Measurements from ENCODE around the gene OSBPL6. TPM values are rescaled to one million over a fixed set of nuclear protein-coding genes. Genes with fewer than 3 reads are reported as not detected.
"Not testable (repeated sequence)": the region's sequence is repeated elsewhere in the genome, so short reads cannot be mapped to it uniquely, and the experiment has no call there.

Gene OSBPL6
- total RNA-seq, 1 donor from 2014 or later: 6.4 TPM

DNA sequence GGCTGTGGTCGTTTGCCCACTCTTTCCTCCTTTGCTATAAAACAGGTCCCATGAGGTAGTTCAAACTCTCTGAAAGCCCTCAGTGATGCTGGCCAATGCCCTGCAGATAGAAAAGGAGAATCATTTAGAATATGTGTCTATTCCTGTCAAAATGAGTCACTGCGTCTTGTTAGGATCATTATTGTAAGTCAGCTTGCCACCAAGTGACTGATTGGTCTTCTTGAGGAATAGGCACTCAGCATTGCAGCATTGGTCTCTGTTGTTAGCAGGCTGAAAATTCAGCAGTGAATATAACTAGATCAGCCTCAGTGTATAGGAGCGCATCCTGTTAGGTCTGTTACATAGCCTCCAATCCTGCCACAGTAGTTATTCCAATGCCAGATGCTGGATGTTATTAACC, 227.8 kb downstream of the OSBPL6 start:
- DNase-seq: no peak
- H3K4me1 ChIP-seq: no peaks in the 10 kb centered on the region
- intact Hi-C loops (cut with micrococcal nuclease): no loop called here
- no peak overlapping the region for H3K27ac ChIP-seq (replicated peaks)
- peaks cover 23% of the 10 kb centered on the region for H3K9me3 ChIP-seq (replicated peaks)
- TF ChIP-seq CTCF (IDR thresholded peaks at IDR 0.05; ENCODE audit: borderline replicate concordance): no peak
- H3K36me3 ChIP-seq: peaks cover 12% of the 10 kb centered on the region
- no peaks in the 10 kb centered on the region for H3K27me3 ChIP-seq (ENCODE audit: low read depth)
- no peak overlapping the region for H3K4me3 ChIP-seq

DNA sequence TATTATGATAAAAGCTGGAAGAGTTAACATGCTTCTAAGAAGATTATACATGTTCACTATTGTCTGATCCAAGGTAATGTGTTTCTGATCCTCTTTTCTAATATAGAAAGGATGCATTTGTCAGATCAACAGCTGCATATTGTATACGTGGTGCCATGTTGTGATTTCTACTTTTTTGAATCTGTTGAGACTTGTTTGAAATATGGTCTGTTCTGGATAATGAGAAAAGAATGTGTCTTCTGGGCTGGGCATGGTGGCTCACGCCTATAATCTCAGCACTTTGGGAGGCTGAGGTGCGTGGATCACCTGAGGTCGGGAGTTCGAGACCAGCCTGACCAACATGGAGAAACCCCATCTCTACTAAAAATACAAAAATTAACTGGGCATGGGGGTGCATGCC, 229.4 kb downstream of the OSBPL6 start:
- DNase-seq; intact Hi-C loops (cut with micrococcal nuclease); H3K4me1 ChIP-seq; H3K27ac ChIP-seq (replicated peaks); H3K27me3 ChIP-seq (ENCODE audit: low read depth); H3K4me3 ChIP-seq: not testable (repeated sequence)
- Histone ChIP-seq H3K36me3 (peaks cover 26% of the 10 kb centered on the region), H3K9me3 (replicated peaks) (peaks cover 23% of the 10 kb centered on the region)

DNA sequence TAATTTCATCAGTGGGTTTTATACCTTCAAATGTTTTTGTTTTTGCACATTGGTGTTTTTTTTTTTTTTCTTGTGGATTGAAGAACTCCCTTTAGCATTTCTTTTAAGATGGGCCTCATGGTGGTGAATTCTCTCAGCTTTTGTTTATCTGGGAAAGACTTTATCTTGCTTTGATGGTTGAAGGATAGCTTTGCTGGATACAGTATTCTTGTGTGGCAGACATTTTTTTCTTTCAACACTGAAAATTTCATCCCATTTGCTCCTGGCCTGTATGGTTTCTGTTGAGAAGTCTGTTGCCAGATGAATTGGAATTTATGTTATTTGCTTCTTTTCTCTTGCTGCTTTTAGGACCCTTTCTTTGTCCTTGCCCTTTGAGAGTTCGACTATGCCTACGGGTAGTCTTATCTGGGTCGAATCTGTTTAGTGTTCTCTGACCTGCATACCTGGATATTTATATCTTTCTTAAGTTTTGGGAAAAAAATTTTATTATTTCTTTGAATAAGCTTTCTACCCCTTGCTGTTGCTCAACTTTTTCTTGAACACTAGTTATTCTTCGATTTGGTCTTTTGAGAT, 231.0 kb downstream of the OSBPL6 start:
- peaks cover 23% of the 10 kb centered on the region for H3K9me3 ChIP-seq (replicated peaks)
- no peaks in the 10 kb centered on the region for H3K27me3 ChIP-seq (ENCODE audit: low read depth)
- intact Hi-C loops (cut with micrococcal nuclease): no loop called here
- no peak overlapping the region for H3K4me3 ChIP-seq
- DNase-seq: no peak
- peaks cover 42% of the 10 kb centered on the region for H3K36me3 ChIP-seq
- H3K27ac ChIP-seq (replicated peaks): no peak overlapping the region
- TF ChIP-seq CTCF (IDR thresholded peaks at IDR 0.05; ENCODE audit: borderline replicate concordance): no peak
- H3K4me1 ChIP-seq: no peaks in the 10 kb centered on the region

DNA sequence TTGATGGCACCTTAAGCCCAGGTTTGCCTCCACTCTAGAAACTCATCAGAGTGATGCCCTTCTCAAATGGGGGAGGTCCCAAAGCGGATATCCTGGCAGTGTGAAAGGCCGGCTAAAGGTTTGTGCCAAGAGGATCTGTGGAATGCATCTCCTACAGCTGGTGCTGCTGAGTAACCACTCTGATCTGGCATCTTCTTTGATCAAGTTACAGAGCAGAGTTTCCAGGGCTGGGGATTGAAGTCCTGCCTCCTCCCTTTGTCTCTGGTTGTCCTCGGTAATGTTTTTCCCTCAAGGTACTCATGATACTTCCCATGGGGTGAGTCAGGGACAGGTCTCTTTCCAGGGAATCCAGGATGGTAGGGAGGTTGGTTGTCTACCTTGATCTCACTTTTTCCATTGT, 232.1 kb downstream of the OSBPL6 start:
- Histone ChIP-seq H3K36me3 (peaks cover 50% of the 10 kb centered on the region), H3K4me1 (no peaks in the 10 kb centered on the region), H3K9me3 (replicated peaks) (peaks cover 23% of the 10 kb centered on the region), H3K4me3 (no peak overlapping the region), H3K27me3 (ENCODE audit: low read depth) (no peaks in the 10 kb centered on the region), H3K27ac (replicated peaks) (no peak overlapping the region)
- intact Hi-C loops (cut with micrococcal nuclease): no loop called here
- DNase-seq: no peak
- TF ChIP-seq CTCF (IDR thresholded peaks at IDR 0.05; ENCODE audit: borderline replicate concordance): no peak

GRCh38 chr2:178427458-178427857, 233.1 kb downstream of the OSBPL6 start:
- H3K27me3 ChIP-seq (ENCODE audit: low read depth): no peaks in the 10 kb centered on the region
- no peak for DNase-seq
- H3K4me1 ChIP-seq: no peaks in the 10 kb centered on the region
- H3K36me3 ChIP-seq: peaks cover 60% of the 10 kb centered on the region
- H3K9me3 ChIP-seq (replicated peaks): peaks cover 23% of the 10 kb centered on the region
- intact Hi-C loops (cut with micrococcal nuclease): no loop called here
- no peak overlapping the region for H3K27ac ChIP-seq (replicated peaks)
- no peak overlapping the region for H3K4me3 ChIP-seq
- TF ChIP-seq CTCF (IDR thresholded peaks at IDR 0.05; ENCODE audit: borderline replicate concordance): no peak

GRCh38 chr2:178428396-178428806, 234.1 kb downstream of the OSBPL6 start:
- Histone ChIP-seq H3K27ac (replicated peaks) (no peak overlapping the region), H3K9me3 (replicated peaks) (peaks cover 23% of the 10 kb centered on the region), H3K27me3 (ENCODE audit: low read depth) (no peaks in the 10 kb centered on the region), H3K4me3 (no peak overlapping the region), H3K4me1 (no peaks in the 10 kb centered on the region), H3K36me3 (peaks cover 70% of the 10 kb centered on the region)
- intact Hi-C loops (cut with micrococcal nuclease): no loop called here
- no peak for DNase-seq
- no peak for TF ChIP-seq CTCF (IDR thresholded peaks at IDR 0.05; ENCODE audit: borderline replicate concordance)
